K562 (cell line): ENCODE data around the gene TJP3. TPM values are rescaled to one million over a fixed set of nuclear protein-coding genes. Genes with fewer than 3 reads are reported as not detected.

Source experiments
- BRD4 ChIP-seq: fragments of 200-600 bp; sonication (generic); IDR thresholded peaks from 2 replicates; pipeline ENCODE4 v1.6.1; 2017; ENCODE audit warnings: inconsistent platforms
- CHD4 ChIP-seq: fragments of 200-600 bp; sonication (generic); IDR thresholded peaks from 3 replicates; pipeline ENCODE4 v1.6.1; 2012; ENCODE audit warnings: low read depth, mild to moderate bottlenecking, mixed read lengths, low read length, inconsistent platforms; ENCODE audit not compliant: insufficient read depth, insufficient replicate concordance, poor library complexity, severe bottlenecking
- CREM ChIP-seq: IDR thresholded peaks from 2 replicates; pipeline ENCODE4 v1.6.1; 2014; ENCODE audit warnings: antibody characterized with exemption, low read depth
- DPF2 ChIP-seq: fragments of 450-650 bp; IDR thresholded peaks from 2 replicates; pipeline ENCODE4 v1.6.1; 2016
- ELF4 ChIP-seq: fragments of 450-650 bp; formaldehyde crosslinking; IDR thresholded peaks from 2 replicates; pipeline ENCODE4 v1.4.0; 2022; ENCODE audit warnings: missing genetic modification characterization
- GATAD2B ChIP-seq: fragments of 450-650 bp; IDR thresholded peaks from 2 replicates; pipeline ENCODE4 v1.6.1; 2017; ENCODE audit warnings: mild to moderate bottlenecking, borderline replicate concordance
- HMGXB4 ChIP-seq: sonication (generic); formaldehyde crosslinking; IDR thresholded peaks from 2 replicates; pipeline ENCODE4 v1.8.1; 2023; ENCODE audit warnings: mild to moderate bottlenecking, missing genetic modification reagents
- IRF9 ChIP-seq: fragments of 450-650 bp; IDR thresholded peaks from 2 replicates; pipeline ENCODE4 v1.6.1; 2016; ENCODE audit warnings: missing biosample characterization, missing genetic modification characterization
- MAFK ChIP-seq: IDR thresholded peaks from 2 replicates; pipeline ENCODE4 v1.6.1; 2011; ENCODE audit warnings: low read length, improper control_type of control experiment
- MEF2D ChIP-seq: conservative IDR thresholded peaks from 2 replicates; pipeline ENCODE4 v1.6.1; 2016; ENCODE audit warnings: low read depth, missing genetic modification characterization, missing compliant biosample characterization
- MIER1 ChIP-seq: fragments of 450-650 bp; IDR thresholded peaks from 2 replicates; pipeline ENCODE4 v1.6.1; 2016; ENCODE audit warnings: antibody characterized with exemption, mild to moderate bottlenecking, low read depth
- NBN ChIP-seq: fragments of 450-650 bp; IDR thresholded peaks from 2 replicates; pipeline ENCODE4 v1.6.1; 2016; ENCODE audit warnings: low read depth, mild to moderate bottlenecking
- NCOA1 ChIP-seq: fragments of 450-650 bp; IDR thresholded peaks from 2 replicates; pipeline ENCODE4 v1.6.1; 2016; ENCODE audit warnings: low read depth
- NCOR1 ChIP-seq: fragments of 450-650 bp; IDR thresholded peaks from 2 replicates; pipeline ENCODE4 v1.6.1; 2016; ENCODE audit warnings: mild to moderate bottlenecking, moderate library complexity
- NEUROD1 ChIP-seq: fragments of 150-350 bp; IDR thresholded peaks from 2 replicates; pipeline ENCODE4 v1.6.1; 2014; ENCODE audit warnings: borderline replicate concordance, low read length, low read depth; ENCODE audit not compliant: partially characterized antibody
- POLR2A ChIP-seq: fragments of 450-650 bp; conservative IDR thresholded peaks from 2 replicates; pipeline ENCODE4 v1.6.1; 2016
- SRSF7 ChIP-seq: fragments of 200-400 bp; formaldehyde crosslinking; optimal IDR thresholded peaks from 2 replicates; pipeline ENCODE3; 2017; ENCODE audit warnings: mild to moderate bottlenecking, low read depth, low read length
- TAF1 ChIP-seq: IDR thresholded peaks from 2 replicates; pipeline ENCODE4 v1.6.1; 2011; ENCODE audit warnings: mild to moderate bottlenecking, low read length, moderate library complexity; ENCODE audit not compliant: insufficient read depth, control insufficient read depth, severe bottlenecking; ENCODE audit errors: extremely low read depth
- U2AF1 ChIP-seq: fragments of 200-400 bp; formaldehyde crosslinking; optimal IDR thresholded peaks from 2 replicates; pipeline ENCODE3; 2017; ENCODE audit warnings: mild to moderate bottlenecking, low read depth, low read length, moderate library complexity
- ZC3H4 ChIP-seq: sonication (generic); formaldehyde crosslinking; IDR thresholded peaks from 2 replicates; pipeline ENCODE4 v1.9.0; 2021; ENCODE audit warnings: missing genetic modification reagents, borderline replicate concordance
- ZFX ChIP-seq: sonication (generic); formaldehyde crosslinking; IDR thresholded peaks from 2 replicates; pipeline ENCODE4 v1.8.0; 2022; ENCODE audit warnings: mild to moderate bottlenecking, missing genetic modification reagents, moderate library complexity
- ZNF384 ChIP-seq: IDR thresholded peaks from 2 replicates; pipeline ENCODE4 v1.6.1; 2012; ENCODE audit warnings: low read depth, low read length, improper control_type of control experiment
- ZNF449 ChIP-seq: fragments of 250-450 bp; sonication (Bioruptor Pico); IDR thresholded peaks from 2 replicates; pipeline ENCODE4 v1.8.0; 2022; ENCODE audit warnings: moderate library complexity, mild to moderate bottlenecking, inconsistent platforms
- ZNF644 ChIP-seq: fragments of 200-800 bp; sonication (Bioruptor generic); IDR thresholded peaks from 2 replicates; pipeline ENCODE4 v1.6.1; 2016; ENCODE audit warnings: low read depth, missing genetic modification characterization, missing compliant biosample characterization
- polyA plus RNA-seq, 8 experiments: library from polyadenylated mRNA; depleted of rRNA in 4 of 8; stranded (reverse) in 5 of 8; unstranded in 3 of 8; fragments of >200 nt; fragmentation: Nextera tagmentation in 2 of 8; fragmentation: Illumina TruSeq in 1 of 8; extraction: Ambion mirVana in 2 of 8; extraction: Trizol in 1 of 8; gene quantifications; 2 replicates each; pipeline versions ENCODE4 v1.2.1 to v1.2.3, GENCODE V29; 2011 to 2014; ENCODE audit warnings: inconsistent platforms in 1 of 8, missing spikeins in 1 of 8
- total RNA-seq, 7 experiments: library from RNA; depleted of rRNA in 6 of 7; stranded (reverse); fragments of >200 nt in 6 of 7; fragmentation: Illumina TruSeq in 2 of 7; extraction: Trizol in 2 of 7; gene quantifications; 2 replicates each; pipeline versions ENCODE4 v1.2.1 to v1.2.3, GENCODE V29; 2011 to 2021; ENCODE audit warnings: low replicate concordance in 1 of 7

The TJP3 gene
- total and polyA plus RNA-seq, 9 of the 15 experiments (the other 6 are each of a cell fraction or from before 2014, with no cell fraction given), result 0.11 to 2.4 (median 0.57) TPM; not detected in 1

GRCh38 chr19:3670796-3671679, 37.1 kb upstream of the TJP3 start (continued):
- TF ChIP-seq NCOR1 (peak; percentile 54; the same call in 1 of the 2 replicates), ELF4 (CRISPR knock-in tag) (no peak), MEF2D (tag) (0 out of 2 replicates have a peak, but pooled peaks have one; percentile 15), NEUROD1 (peak; percentile 40), BRD4 (peak; percentile 55; the same call in 1 of the 2 replicates), CREM (peak; percentile 53; the same call in 1 of the 2 replicates), ZNF644 (0 out of 2 replicates have a peak, but pooled peaks have one; percentile 3), IRF9 (tag) (peak; percentile 41; the same call in 1 of the 2 replicates), TAF1 (peak; percentile 51), ZNF449 (CRISPR knock-in tag) (no peak), CHD4 (no peak), ZFX (CRISPR knock-in tag) (peak; percentile 89), NCOA1 (peak; percentile 66; the same call in 1 of the 2 replicates), MIER1 (0 out of 2 replicates have a peak, but pooled peaks have one; percentile 32), GATAD2B (peak; percentile 86), NBN (no peak), DPF2 (peak; percentile 66), HMGXB4 (no peak; the same call in 1 of the 2 replicates), MAFK (peak; percentile 88), U2AF1 (no peak), ZNF384 (no peak), POLR2A (peak; percentile 38; the same call in 1 of the 2 replicates), SRSF7 (no peak), ZC3H4 (CRISPR knock-in tag) (peak; percentile 74; the same call in 1 of the 2 replicates)
